HG03469 (cell line): ENCODE results near the gene SLC41A3.
A peak's percentile ranks its signal among the peaks of the same experiment; 100 is the strongest.

Experiments
- ATAC-seq: cut with Tn5 transposase; IDR thresholded peaks from one replicate; pipeline ENCODE4 v1.9.1; 2021; ENCODE audit warnings: mild to moderate bottlenecking, moderate library complexity, moderate number of reproducible peaks; ENCODE audit not compliant: unreplicated experiment

Gene SLC41A3

GRCh38 chr3:126083913-126084767 lies at the start of gene SLC41A3:
Gene SLC41A3, minus strand, starts transcription at chr3:126084124. Its CDS starts 15,905 bp downstream, at chr3:126068219.
- ATAC-seq, result peak; percentile 79

GRCh38 chr3:126133606-126134005 lies 49.7 kb upstream of the SLC41A3 start:
- ATAC-seq, result no peak

- ATAC-seq, result no peak
Measured at GRCh38 chr3:126132751-126133511, 49.0 kb upstream of the SLC41A3 start.

- ATAC-seq, result no peak
Measured at GRCh38 chr3:126131881-126132750, 48.2 kb upstream of the SLC41A3 start.

- ATAC-seq, result no peak
Measured at GRCh38 chr3:126130981-126131745, 47.2 kb upstream of the SLC41A3 start.

GRCh38 chr3:126130081-126130855 lies 46.3 kb upstream of the SLC41A3 start:
- no peak for ATAC-seq

GRCh38 chr3:126129398-126129891 lies 45.5 kb upstream of the SLC41A3 start:
- ATAC-seq, result no peak

- no peak for ATAC-seq
Measured at GRCh38 chr3:126128504-126129397, 44.8 kb upstream of the SLC41A3 start.

GRCh38 chr3:126127904-126128303 lies 44.0 kb upstream of the SLC41A3 start:
- no peak for ATAC-seq

- no peak for ATAC-seq
Measured at GRCh38 chr3:126127452-126127851, 43.5 kb upstream of the SLC41A3 start.

GRCh38 chr3:126126811-126127431 lies 43.0 kb upstream of the SLC41A3 start:
- no peak for ATAC-seq

GRCh38 chr3:126126286-126126685 lies 42.4 kb upstream of the SLC41A3 start:
- no peak for ATAC-seq

- no peak for ATAC-seq
Measured at GRCh38 chr3:126125781-126126251, 41.9 kb upstream of the SLC41A3 start.

GRCh38 chr3:126125341-126125740 lies 41.4 kb upstream of the SLC41A3 start:
- ATAC-seq, result no peak

- no peak for ATAC-seq
Measured at GRCh38 chr3:126124896-126125295, 41.0 kb upstream of the SLC41A3 start.

- ATAC-seq, result no peak
Measured at GRCh38 chr3:126124148-126124868, 40.4 kb upstream of the SLC41A3 start.

- ATAC-seq, result no peak
Measured at GRCh38 chr3:126121632-126122031, 37.7 kb upstream of the SLC41A3 start.
